ENCODE results near the gene LENG8. TPM values are rescaled to one million over a fixed set of nuclear protein-coding genes. Genes with fewer than 3 reads are reported as not detected.

The LENG8 gene
- polyA plus RNA-seq, 3 donors, result 3.6 to 341 (median 5.8) TPM

- Histone ChIP-seq H3K4me3 (replicated peaks in 1 of 3; ENCODE audit: low read depth in 2 of 3, low read length in 3 of 3) (peak overlapping the region; percentile 47 to 89 (median 66)), H3K9me3 (replicated peaks in 1 of 2; ENCODE audit: control insufficient read depth in 1 of 2, insufficient read depth in 1 of 2, low read length in 2 of 2) (peaks cover 0 to 3% of the 10 kb centered on the region in 2 donors), H3K36me3 (replicated peaks in 1 of 2; ENCODE audit: control insufficient read depth in 1 of 2, insufficient read depth in 2 of 2, low read length in 2 of 2) (peaks cover 30% of the 10 kb centered on the region in 2 donors), H2AFZ (ENCODE audit: insufficient read depth, low read depth, low read length, poor library complexity, severe bottlenecking) (peak overlapping the region; percentile 83), H4K20me1 (ENCODE audit: insufficient read depth, low read length) (peaks cover 37% of the 10 kb centered on the region), H3K79me2 (ENCODE audit: insufficient read depth, low read length) (peaks cover 13% of the 10 kb centered on the region), H3K27me3 (ENCODE audit: control insufficient read depth in 2 of 2, insufficient read depth in 2 of 2, low read length in 2 of 2) (peaks cover 0 to 30% of the 10 kb centered on the region in 2 donors), H3K27ac (ENCODE audit: low read depth in 1 of 2, low read length in 2 of 2) (peak overlapping the region; percentile 83 to 87), H3K4me1 (ENCODE audit: control insufficient read depth in 1 of 2, insufficient read depth in 2 of 2, low read length in 2 of 2) (peaks cover 33 to 42% of the 10 kb centered on the region in 2 donors), H3K4me2 (replicated peaks; ENCODE audit: extremely low read depth, low read length, poor library complexity, severe bottlenecking) (peak overlapping the region; percentile 94), H3K9ac (ENCODE audit: insufficient read depth, low read length, poor library complexity, severe bottlenecking) (peak overlapping the region; percentile 62)
- peak overlapping the region; percentile 94 to 98 (median 96) for H3K27ac Mint-ChIP-seq
- peaks cover 23 to 38% (median 36%) of the 10 kb centered on the region in 3 donors for H3K27me3 Mint-ChIP-seq (ENCODE audit: low read depth in 3 of 3)
- no peak for DNase-seq
- intact Hi-C loops (cut with micrococcal nuclease), result no loop called here
- no peak for TF ChIP-seq CTCF (IDR thresholded peaks at IDR 0.05)
- WGBS (ENCODE audit: insufficient coverage), result 0% methylated on average over 25 of the region's 26 CpGs
- peaks cover 32% of the 10 kb centered on the region for H3K4me1 Mint-ChIP-seq
- H3K36me3 Mint-ChIP-seq, result peaks cover 19 to 26% of the 10 kb centered on the region in 2 donors
- H3K4me3 Mint-ChIP-seq, result peak overlapping the region; percentile 85 to 92
- peaks cover 0 to 16% (median 9%) of the 10 kb centered on the region in 7 donors for H3K9me3 Mint-ChIP-seq
Observed at GRCh38 chr19:54464044-54464629, 15.1 kb downstream of the LENG8 start.

- Mint-ChIP-seq H3K4me1 (peaks cover 28% of the 10 kb centered on the region), H3K27ac (peak overlapping the region; percentile 94 to 98 (median 96)), H3K36me3 (peaks cover 14 to 20% of the 10 kb centered on the region in 2 donors), H3K9me3 (peaks cover 0 to 17% (median 9%) of the 10 kb centered on the region in 7 donors), H3K4me3 (peak overlapping the region; percentile 85 to 92), H3K27me3 (ENCODE audit: low read depth in 3 of 3) (peaks cover 29 to 45% (median 40%) of the 10 kb centered on the region in 3 donors)
- intact Hi-C loops (cut with micrococcal nuclease), result no loop called here
- TF ChIP-seq CTCF (IDR thresholded peaks at IDR 0.05), result no peak
- Histone ChIP-seq H3K4me2 (replicated peaks; ENCODE audit: extremely low read depth, low read length, poor library complexity, severe bottlenecking) (peak overlapping the region; percentile 94), H3K9me3 (replicated peaks in 1 of 2; ENCODE audit: control insufficient read depth in 1 of 2, insufficient read depth in 1 of 2, low read length in 2 of 2) (peaks cover 0 to 3% of the 10 kb centered on the region in 2 donors), H3K4me1 (ENCODE audit: control insufficient read depth in 1 of 2, insufficient read depth in 2 of 2, low read length in 2 of 2) (peaks cover 33 to 42% of the 10 kb centered on the region in 2 donors), H3K36me3 (replicated peaks in 1 of 2; ENCODE audit: control insufficient read depth in 1 of 2, insufficient read depth in 2 of 2, low read length in 2 of 2) (peaks cover 23% of the 10 kb centered on the region in 2 donors), H2AFZ (ENCODE audit: insufficient read depth, low read depth, low read length, poor library complexity, severe bottlenecking) (peak overlapping the region; percentile 83), H3K9ac (ENCODE audit: insufficient read depth, low read length, poor library complexity, severe bottlenecking) (peak overlapping the region; percentile 62), H3K79me2 (ENCODE audit: insufficient read depth, low read length) (peaks cover 12% of the 10 kb centered on the region), H3K4me3 (replicated peaks in 1 of 3; ENCODE audit: low read depth in 2 of 3, low read length in 3 of 3) (peak overlapping the region; percentile 47 to 89 (median 66)), H3K27me3 (ENCODE audit: control insufficient read depth in 2 of 2, insufficient read depth in 2 of 2, low read length in 2 of 2) (peaks cover 7 to 37% of the 10 kb centered on the region in 2 donors), H4K20me1 (ENCODE audit: insufficient read depth, low read length) (peaks cover 30% of the 10 kb centered on the region), H3K27ac (ENCODE audit: low read depth in 1 of 2, low read length in 2 of 2) (peak overlapping the region; percentile 83 to 87)
- 4% methylated on average over 77 of the region's 87 CpGs for WGBS (ENCODE audit: insufficient coverage)
- DNase-seq, result peak; percentile 62 to 70 (median 67)
Observed at GRCh38 chr19:54464630-54465425, 15.8 kb downstream of the LENG8 start.

All from CD14-positive monocyte (primary cell).